ENCODE data around the gene SARNP.

SARNP gene

DNA sequence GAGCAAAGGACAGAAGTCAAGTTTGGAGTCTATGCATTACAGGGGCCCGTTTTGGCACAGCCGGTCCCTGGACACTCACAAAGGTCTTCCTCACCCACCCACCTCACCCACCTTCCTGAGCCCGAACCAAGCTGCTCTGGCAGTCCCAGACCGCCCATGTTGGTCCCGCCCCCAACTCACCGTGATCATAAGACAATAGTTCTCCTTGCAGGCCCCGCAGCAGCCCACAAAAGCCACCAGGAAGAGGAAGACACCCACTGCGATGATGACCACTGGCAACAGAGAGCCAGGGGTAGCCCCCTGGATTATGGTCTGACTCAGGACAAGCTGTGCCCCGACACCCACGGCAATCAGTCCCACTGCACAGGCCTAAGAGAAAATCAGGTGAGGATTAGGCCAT, 90.6 kb downstream of the SARNP start:
- H2AFZ ChIP-seq = no peak overlapping the region
- no peaks in the 10 kb centered on the region for H3K36me3 ChIP-seq (ENCODE audit: control insufficient read depth, insufficient read depth, low read length)
- peak overlapping the region; percentile 94 for H3K4me3 ChIP-seq (ENCODE audit: low read depth, low read length)
- no peaks in the 10 kb centered on the region for H3K27me3 ChIP-seq (ENCODE audit: control insufficient read depth, insufficient read depth, low read length)
- H3K4me2 ChIP-seq (ENCODE audit: low read length) = peak overlapping the region; percentile 100
- TF ChIP-seq, protein P1, sequence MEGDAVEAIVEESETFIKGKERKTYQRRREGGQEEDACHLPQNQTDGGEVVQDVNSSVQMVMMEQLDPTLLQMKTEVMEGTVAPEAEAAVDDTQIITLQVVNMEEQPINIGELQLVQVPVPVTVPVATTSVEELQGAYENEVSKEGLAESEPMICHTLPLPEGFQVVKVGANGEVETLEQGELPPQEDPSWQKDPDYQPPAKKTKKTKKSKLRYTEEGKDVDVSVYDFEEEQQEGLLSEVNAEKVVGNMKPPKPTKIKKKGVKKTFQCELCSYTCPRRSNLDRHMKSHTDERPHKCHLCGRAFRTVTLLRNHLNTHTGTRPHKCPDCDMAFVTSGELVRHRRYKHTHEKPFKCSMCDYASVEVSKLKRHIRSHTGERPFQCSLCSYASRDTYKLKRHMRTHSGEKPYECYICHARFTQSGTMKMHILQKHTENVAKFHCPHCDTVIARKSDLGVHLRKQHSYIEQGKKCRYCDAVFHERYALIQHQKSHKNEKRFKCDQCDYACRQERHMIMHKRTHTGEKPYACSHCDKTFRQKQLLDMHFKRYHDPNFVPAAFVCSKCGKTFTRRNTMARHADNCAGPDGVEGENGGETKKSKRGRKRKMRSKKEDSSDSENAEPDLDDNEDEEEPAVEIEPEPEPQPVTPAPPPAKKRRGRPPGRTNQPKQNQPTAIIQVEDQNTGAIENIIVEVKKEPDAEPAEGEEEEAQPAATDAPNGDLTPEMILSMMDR (IDR thresholded peaks at IDR 0.05) = no peak
- H3K79me2 ChIP-seq = no peaks in the 10 kb centered on the region
- H3K9me3 ChIP-seq (ENCODE audit: control insufficient read depth, low read length) = no peaks in the 10 kb centered on the region
- H3K9ac ChIP-seq = no peak overlapping the region
- peaks cover 10% of the 10 kb centered on the region for H3K4me1 ChIP-seq
- peak overlapping the region; percentile 100 for H3K27ac ChIP-seq

DNA sequence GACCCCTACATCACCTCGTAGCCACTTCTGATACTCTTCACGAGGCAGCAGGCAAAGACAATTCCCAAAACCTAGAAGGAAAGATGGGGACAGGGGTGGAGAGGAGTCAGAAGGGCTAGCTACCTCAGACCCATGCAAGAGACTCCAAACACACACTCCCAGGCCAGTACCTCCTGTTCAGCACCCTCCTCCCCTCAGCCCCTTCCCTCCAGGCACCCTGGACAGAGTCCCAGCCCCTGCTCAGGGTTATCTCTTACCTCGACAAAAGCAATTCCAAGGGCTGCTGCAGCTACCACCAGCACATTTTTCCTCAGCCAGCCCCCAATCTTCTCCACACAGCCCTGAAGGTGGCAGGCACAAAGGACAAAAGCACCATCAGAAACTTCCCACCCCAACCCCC, 92.0 kb downstream of the SARNP start:
- TF ChIP-seq, protein P1 (IDR thresholded peaks at IDR 0.05) = no peak
- no peaks in the 10 kb centered on the region for H3K79me2 ChIP-seq
- H3K4me3 ChIP-seq (ENCODE audit: low read depth, low read length) = no peak overlapping the region
- H3K9me3 ChIP-seq (ENCODE audit: control insufficient read depth, low read length) = no peaks in the 10 kb centered on the region
- H2AFZ ChIP-seq = no peak overlapping the region
- no peaks in the 10 kb centered on the region for H3K27me3 ChIP-seq (ENCODE audit: control insufficient read depth, insufficient read depth, low read length)
- no peak overlapping the region for H3K27ac ChIP-seq
- no peaks in the 10 kb centered on the region for H3K36me3 ChIP-seq (ENCODE audit: control insufficient read depth, insufficient read depth, low read length)
- H3K4me2 ChIP-seq (ENCODE audit: low read length) = no peak overlapping the region
- no peak overlapping the region for H3K9ac ChIP-seq
- peaks cover 10% of the 10 kb centered on the region for H3K4me1 ChIP-seq

DNA sequence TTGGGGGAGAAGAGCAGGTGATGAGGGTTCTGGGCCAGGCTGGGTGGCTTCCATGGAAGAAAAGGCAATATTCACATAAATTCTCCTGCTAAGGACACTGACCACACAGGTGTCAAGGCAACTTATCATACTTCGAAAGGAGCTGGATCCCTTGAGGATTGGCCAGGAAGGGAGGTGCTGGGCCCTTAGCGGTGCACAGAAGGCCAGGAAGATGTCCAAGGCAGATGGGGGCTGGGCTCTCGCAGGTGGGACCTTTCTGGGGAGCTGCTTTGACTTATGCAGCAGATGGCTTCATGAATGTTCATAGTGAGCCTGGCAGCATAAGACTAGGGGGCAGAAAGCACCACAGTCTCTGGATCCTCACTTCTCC, 92.6 kb downstream of the SARNP start:
- Histone ChIP-seq H3K79me2 (no peaks in the 10 kb centered on the region), H2AFZ (no peak overlapping the region), H3K27ac (no peak overlapping the region), H3K36me3 (ENCODE audit: control insufficient read depth, insufficient read depth, low read length) (no peaks in the 10 kb centered on the region), H3K9ac (no peak overlapping the region), H3K4me3 (ENCODE audit: low read depth, low read length) (no peak overlapping the region), H3K4me2 (ENCODE audit: low read length) (no peak overlapping the region), H3K9me3 (ENCODE audit: control insufficient read depth, low read length) (no peaks in the 10 kb centered on the region), H3K4me1 (peaks cover 6% of the 10 kb centered on the region), H3K27me3 (ENCODE audit: control insufficient read depth, insufficient read depth, low read length) (no peaks in the 10 kb centered on the region)
- TF ChIP-seq, protein P1 (IDR thresholded peaks at IDR 0.05) = no peak

DNA sequence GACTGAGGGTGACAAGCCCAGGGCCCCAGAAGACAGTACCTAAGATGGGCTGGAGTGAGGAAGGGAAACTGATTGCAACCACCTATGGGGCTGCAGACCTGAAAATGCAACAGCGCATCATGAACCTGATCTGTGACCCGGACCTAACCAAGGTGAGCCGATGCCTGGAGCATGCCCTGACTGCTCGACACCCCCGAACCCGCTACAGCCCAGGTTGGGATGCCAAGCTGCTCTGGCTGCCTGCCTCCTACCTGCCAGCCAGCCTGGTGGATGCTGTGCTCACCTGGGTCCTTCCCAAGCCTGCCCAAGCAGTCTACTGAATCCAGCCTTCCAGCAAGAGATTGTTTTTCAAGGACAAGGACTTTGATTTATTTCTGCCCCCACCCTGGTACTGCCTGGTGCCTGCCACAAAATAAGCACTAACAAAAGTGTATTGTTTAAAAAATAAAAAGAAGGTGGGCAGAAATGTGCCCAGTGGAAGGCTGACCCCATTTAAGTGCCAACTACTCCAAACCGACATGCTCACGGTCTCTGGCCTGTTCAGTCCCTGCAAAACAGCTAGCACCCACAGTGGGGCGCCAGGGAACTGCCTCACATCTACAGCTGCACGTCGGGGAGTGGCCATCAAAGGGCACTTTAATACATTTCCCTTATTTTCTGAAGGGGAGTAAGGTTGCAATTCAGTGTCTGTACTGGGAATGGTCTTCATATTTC, 93.1 kb downstream of the SARNP start:
- Histone ChIP-seq H3K4me2 (ENCODE audit: low read length) (no peak overlapping the region), H3K27me3 (ENCODE audit: control insufficient read depth, insufficient read depth, low read length) (no peaks in the 10 kb centered on the region), H3K9ac (no peak overlapping the region), H3K27ac (no peak overlapping the region), H3K36me3 (ENCODE audit: control insufficient read depth, insufficient read depth, low read length) (no peaks in the 10 kb centered on the region), H3K4me3 (ENCODE audit: low read depth, low read length) (no peak overlapping the region), H3K9me3 (ENCODE audit: control insufficient read depth, low read length) (no peaks in the 10 kb centered on the region), H2AFZ (no peak overlapping the region), H3K4me1 (peaks cover 5% of the 10 kb centered on the region), H3K79me2 (no peaks in the 10 kb centered on the region)
- TF ChIP-seq, protein P1 (IDR thresholded peaks at IDR 0.05) = peak; percentile 72

All from parathyroid adenoma (tissue), 2 donors.